GM21825 (cell line): ENCODE results near the gene DLGAP3.
"Not testable (repeated sequence)": the region's sequence is repeated elsewhere in the genome, so short reads cannot be mapped to it uniquely, and the experiment has no call there.

Experiments
- ATAC-seq: cut with Tn5 transposase; IDR thresholded peaks from one replicate; pipeline ENCODE4 v1.9.1; 2021; ENCODE audit warnings: mild to moderate bottlenecking, moderate library complexity; ENCODE audit not compliant: unreplicated experiment

DLGAP3 gene, protein sequence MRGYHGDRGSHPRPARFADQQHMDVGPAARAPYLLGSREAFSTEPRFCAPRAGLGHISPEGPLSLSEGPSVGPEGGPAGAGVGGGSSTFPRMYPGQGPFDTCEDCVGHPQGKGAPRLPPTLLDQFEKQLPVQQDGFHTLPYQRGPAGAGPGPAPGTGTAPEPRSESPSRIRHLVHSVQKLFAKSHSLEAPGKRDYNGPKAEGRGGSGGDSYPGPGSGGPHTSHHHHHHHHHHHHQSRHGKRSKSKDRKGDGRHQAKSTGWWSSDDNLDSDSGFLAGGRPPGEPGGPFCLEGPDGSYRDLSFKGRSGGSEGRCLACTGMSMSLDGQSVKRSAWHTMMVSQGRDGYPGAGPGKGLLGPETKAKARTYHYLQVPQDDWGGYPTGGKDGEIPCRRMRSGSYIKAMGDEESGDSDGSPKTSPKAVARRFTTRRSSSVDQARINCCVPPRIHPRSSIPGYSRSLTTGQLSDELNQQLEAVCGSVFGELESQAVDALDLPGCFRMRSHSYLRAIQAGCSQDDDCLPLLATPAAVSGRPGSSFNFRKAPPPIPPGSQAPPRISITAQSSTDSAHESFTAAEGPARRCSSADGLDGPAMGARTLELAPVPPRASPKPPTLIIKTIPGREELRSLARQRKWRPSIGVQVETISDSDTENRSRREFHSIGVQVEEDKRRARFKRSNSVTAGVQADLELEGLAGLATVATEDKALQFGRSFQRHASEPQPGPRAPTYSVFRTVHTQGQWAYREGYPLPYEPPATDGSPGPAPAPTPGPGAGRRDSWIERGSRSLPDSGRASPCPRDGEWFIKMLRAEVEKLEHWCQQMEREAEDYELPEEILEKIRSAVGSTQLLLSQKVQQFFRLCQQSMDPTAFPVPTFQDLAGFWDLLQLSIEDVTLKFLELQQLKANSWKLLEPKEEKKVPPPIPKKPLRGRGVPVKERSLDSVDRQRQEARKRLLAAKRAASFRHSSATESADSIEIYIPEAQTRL

GRCh38 chr1:34929497-34929852 lies at the start of gene DLGAP3:
TSS of gene DLGAP3 (minus strand) at chr1:34929650. CDS start at chr1:34905383, 24,267 bp downstream.
- ATAC-seq, result no peak

DNA sequence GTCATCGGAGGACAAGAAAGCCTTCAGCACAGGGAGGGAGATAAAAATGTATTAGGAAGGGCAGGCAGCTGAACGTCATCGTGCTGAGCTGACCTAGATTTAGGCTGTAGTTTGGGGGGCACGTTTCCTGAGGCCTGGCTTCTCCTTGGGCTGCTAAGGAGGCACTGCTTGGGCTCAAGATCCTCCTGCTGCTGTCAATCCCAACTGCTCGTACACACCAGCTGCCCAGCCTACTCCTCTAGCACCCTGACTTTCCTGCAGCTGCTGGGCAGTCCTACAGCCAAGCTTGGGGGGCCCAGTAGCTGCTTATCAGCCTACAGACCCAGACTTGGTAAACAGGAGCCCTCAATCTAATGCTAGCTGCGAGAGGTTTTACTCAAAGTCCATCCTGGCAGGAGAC lies 49.5 kb upstream of the DLGAP3 start:
- no peak for ATAC-seq

DNA sequence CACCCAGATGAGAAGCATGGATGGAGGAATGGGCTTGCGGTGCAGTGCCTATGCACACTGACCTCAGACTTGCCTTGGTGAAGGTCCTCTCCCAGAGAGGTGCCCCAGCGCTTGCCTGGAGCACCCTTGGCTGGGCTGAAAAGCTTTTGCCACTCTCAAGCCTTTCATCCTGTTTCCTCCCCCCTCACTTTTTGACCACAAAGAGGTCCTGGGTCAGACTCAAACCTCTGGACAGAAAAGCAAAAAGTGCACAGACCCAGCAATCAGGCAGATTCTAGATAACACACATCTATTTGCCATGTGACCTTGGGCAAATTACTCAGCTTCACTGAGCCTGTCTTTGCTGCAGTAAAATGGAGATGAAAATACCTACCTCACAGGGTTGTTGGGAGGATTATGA lies 48.4 kb upstream of the DLGAP3 start:
- no peak for ATAC-seq

- no peak for ATAC-seq
Observed at GRCh38 chr1:34977210-34977471, 47.7 kb upstream of the DLGAP3 start.

GRCh38 chr1:34976384-34977209 lies 47.1 kb upstream of the DLGAP3 start:
- ATAC-seq, result no peak

GRCh38 chr1:34975771-34976170 lies 46.3 kb upstream of the DLGAP3 start:
- ATAC-seq, result no peak

DNA sequence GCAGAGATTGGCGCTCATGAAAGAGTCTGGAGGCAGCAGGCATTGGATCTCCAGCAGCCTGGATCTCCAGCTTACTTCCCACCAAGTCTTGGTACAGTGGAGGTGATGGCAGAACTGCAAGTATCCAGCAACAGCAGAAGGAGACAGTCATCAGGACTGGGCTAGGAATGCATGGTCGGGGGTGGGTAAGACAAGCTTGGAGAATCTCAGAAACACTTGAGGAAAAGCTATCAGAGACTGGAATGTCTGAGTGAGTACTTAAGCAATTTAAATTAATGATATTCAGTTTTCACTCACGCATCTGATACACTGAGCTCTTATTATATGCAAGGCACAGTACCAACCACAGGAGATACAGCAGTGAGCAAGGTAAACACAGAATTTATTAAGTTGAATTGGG lies 45.9 kb upstream of the DLGAP3 start:
- no peak for ATAC-seq

GRCh38 chr1:34974626-34975025 lies 45.2 kb upstream of the DLGAP3 start:
- no peak for ATAC-seq

DNA sequence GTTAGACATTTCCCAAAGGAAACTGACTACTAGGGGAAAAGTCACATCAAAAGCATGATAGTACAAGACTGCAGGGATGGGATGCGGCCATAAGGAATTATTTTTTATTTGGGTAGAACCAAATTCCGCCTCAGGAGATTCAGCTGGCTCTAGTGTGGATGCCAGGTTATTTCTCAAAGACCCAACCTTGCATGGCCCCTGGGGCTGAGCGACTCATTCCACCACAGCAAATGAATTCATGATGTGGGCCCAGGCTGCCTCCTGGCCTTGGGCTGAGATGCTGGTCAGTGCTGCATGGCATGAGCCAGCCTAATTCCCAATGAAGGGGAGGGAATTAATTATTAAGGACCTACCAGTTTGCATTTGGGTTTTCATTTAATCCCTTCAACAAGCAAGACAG lies 43.9 kb upstream of the DLGAP3 start:
- no peak for ATAC-seq

DNA sequence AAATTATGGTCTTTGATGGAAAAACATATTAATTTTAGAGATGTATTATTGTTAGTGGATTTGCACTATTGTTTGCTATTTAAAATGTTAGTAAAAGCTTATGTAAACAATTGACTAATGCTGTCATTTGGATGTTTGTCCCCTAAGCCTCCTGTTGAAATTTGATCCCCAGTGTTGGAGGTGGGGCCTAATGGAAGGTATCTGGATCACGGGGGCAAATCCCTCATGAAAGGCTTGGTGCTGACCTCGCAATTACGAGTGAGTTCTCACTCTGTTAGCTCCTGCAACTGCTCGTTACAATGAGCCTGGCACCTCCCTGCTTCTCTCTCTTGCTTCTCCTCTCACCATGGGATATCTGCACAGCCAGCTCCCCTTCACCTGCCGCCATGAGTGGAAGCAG lies 41.4 kb upstream of the DLGAP3 start:
- no peak for ATAC-seq

DNA sequence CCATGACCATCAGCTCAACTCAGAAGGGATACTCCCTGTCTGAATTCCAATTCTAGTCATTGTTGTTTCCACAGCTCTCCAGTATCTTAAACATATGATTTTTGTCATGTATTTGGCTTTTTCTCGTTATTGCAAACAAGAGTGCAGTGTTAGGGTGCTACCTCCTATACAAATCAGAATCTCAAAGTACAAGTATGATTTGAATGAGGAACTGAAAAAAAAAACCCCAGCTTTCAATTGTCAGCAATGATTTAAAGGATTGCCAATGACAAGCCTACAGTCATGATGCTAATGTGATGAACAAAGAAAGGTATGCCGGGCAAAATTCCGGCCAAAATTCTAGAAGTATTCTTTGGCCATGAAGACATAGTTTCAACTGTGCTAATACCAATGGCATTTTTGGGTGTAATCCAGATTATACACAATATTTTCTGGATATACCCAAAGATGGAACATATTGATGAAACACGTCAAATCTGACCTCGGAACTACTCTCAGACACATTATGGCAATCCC lies 40.8 kb upstream of the DLGAP3 start:
- ATAC-seq, result no peak

GRCh38 chr1:34968297-34968696 lies 38.8 kb upstream of the DLGAP3 start:
- not testable (repeated sequence) for ATAC-seq

DNA sequence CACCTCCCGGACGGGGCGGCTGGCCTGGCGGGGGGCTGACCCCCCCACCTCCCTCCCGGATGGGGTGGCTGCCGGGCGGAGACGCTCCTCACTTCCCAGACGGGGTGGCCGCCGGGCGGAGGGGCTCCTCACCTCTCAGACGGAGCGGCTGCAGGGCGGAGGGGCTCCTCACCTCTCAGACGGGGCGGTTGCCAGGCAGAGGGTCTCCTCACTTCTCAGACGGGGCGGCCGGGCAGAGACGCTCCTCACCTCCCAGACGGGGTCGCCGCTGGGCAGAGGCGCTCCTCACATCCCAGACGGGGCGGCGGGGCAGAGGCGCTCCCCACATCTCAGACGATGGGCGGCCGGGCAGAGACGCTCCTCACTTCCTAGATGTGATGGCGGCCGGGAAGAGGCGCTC lies 38.2 kb upstream of the DLGAP3 start:
- ATAC-seq, result not testable (repeated sequence)

GRCh38 chr1:34965597-34965996 lies 36.1 kb upstream of the DLGAP3 start:
- ATAC-seq, result no peak

DNA sequence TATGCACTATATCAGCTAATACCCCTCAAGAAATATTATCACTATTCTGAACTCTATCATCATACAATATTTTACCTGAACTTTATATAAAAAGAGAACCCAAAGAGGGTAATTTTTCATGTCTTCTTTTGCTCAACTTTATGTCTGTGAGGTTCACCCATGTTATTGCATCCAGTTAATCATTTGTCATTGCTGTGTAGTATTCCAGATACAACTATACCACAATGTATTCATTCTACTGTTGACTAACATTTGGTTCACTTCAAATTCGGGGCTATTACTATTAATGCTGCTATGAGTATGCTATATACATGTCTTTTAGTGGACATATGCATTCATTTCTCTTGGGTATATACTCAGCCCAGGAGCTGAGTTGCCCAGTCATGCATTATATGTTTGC lies 21.0 kb upstream of the DLGAP3 start:
- ATAC-seq, result no peak

GRCh38 chr1:34948739-34949138 lies 19.3 kb upstream of the DLGAP3 start:
- ATAC-seq, result not testable (repeated sequence)

- ATAC-seq, result not testable (repeated sequence)
Observed at GRCh38 chr1:34947641-34948314, 18.3 kb upstream of the DLGAP3 start.

DNA sequence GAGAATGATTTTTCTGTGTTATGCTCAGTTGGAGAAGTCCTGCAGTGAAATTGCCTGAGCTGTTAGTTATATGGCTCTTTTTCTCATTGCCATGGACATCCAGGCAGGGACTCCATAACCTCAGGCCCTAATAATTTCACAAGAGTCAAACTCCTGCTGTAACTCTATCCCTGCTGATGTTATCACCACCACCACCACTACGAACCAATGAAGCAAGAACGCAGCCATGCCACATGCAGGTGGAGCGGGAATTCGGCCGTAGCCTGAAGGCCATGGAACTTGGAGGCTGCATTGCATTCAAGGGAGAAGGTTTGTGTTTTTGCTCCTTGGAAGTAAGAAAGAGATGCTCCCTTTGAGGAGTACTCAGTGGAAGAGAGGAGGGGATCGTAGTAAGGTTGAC lies 16.8 kb upstream of the DLGAP3 start:
- no peak for ATAC-seq

GRCh38 chr1:34941798-34942197 lies 12.3 kb upstream of the DLGAP3 start:
- ATAC-seq, result not testable (repeated sequence)

- ATAC-seq, result no peak
Observed at GRCh38 chr1:34930702-34931071, 1.2 kb upstream of the DLGAP3 start.
